Measurements from ENCODE around the gene GNPTAB. TPM values are rescaled to one million over a fixed set of nuclear protein-coding genes. Genes with fewer than 3 reads are reported as not detected.
A peak's percentile ranks its signal among the peaks of the same experiment; 100 is the strongest.

The GNPTAB gene
- total and polyA plus RNA-seq, 2 of the 13 experiments (the other 11 are each of a cell fraction or from before 2014, with no cell fraction given) = 13.6 to 19.4 TPM

DNA sequence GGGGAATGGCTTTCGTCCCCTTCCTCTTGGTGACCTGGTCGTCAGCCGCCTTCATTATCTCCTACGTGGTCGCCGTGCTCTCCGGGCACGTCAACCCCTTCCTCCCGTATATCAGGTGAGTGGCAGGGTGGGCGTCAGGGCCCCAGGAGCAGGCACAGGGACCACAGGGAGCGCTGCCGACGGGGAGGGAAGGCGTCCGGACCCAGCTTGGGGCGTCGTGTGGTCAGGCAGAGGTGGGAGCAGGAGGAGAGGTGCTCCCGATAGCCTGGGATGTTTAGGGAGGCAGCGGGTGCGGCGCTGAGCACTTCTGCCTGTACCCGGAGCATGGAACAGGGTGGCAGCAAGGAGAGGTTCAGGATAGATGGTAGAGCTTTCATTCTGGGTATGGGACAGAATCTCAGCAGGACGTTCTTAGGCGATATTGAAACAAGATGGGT lies 47.1 kb upstream of the GNPTAB start (continued):
- TF ChIP-seq CBX2 (IDR thresholded peaks at IDR 0.05; ENCODE audit: low read depth, low read length) (no peak), CBX2 (CRISPR knock-in tag; IDR thresholded peaks at IDR 0.05; ENCODE audit: low read depth) (no peak), NFYC (CRISPR knock-in tag; IDR thresholded peaks at IDR 0.05) (0 out of 2 replicates have a peak, but pooled peaks have one; percentile 3), ZNF564 (CRISPR knock-in tag; IDR thresholded peaks at IDR 0.05) (0 out of 2 replicates have a peak, but pooled peaks have one; percentile 4), SALL1 (CRISPR knock-in tag; IDR thresholded peaks at IDR 0.05) (0 out of 2 replicates have a peak, but pooled peaks have one; percentile 19), ZMYM3 (CRISPR knock-in tag; IDR thresholded peaks at IDR 0.05) (peak; percentile 50), KIAA2018 (CRISPR knock-in tag; IDR thresholded peaks at IDR 0.05; ENCODE audit: borderline replicate concordance) (peak; percentile 70; the same call in 1 of the 2 replicates), ZBTB7A (CRISPR knock-in tag; IDR thresholded peaks at IDR 0.05) (0 out of 2 replicates have a peak, but pooled peaks have one; percentile 31), ZNF891 (CRISPR knock-in tag; IDR thresholded peaks at IDR 0.05) (no peak), BRD4 (CRISPR knock-in tag; IDR thresholded peaks at IDR 0.05) (0 out of 2 replicates have a peak, but pooled peaks have one; percentile 9), ZNF773 (CRISPR knock-in tag; IDR thresholded peaks at IDR 0.05; ENCODE audit: borderline replicate concordance) (0 out of 2 replicates have a peak, but pooled peaks have one; percentile 6), AKNA (CRISPR knock-in tag; IDR thresholded peaks at IDR 0.05; ENCODE audit: borderline replicate concordance) (no peak), ZNF883 (CRISPR knock-in tag; IDR thresholded peaks at IDR 0.05; ENCODE audit: not compliant biosample characterization) (peak; percentile 5), SIX4 (CRISPR knock-in tag; IDR thresholded peaks at IDR 0.05) (peak; percentile 1; the same call in 1 of the 2 replicates), ZNF639 (CRISPR knock-in tag; conservative IDR thresholded peaks at IDR 0.05) (no peak), ZSCAN31 (CRISPR knock-in tag; IDR thresholded peaks at IDR 0.05; ENCODE audit: low read depth) (0 out of 2 replicates have a peak, but pooled peaks have one; percentile 10)
